Activated naive CD4-positive, alpha-beta T cell treated with anti-CD3 and anti-CD28 coated beads, Interleukin-2, amount 50 U/mL, for 72 hours (primary cell): Measurements from ENCODE around the gene MTG1. TPM values are rescaled to one million over a fixed set of nuclear protein-coding genes. Genes with fewer than 3 reads are reported as not detected.

Source experiments
- ATAC-seq, 2 donors: fragments of 150-1000 bp; cut with Tn5 transposase; 2 replicates each; pipeline ENCODE4 v1.10.0; 2021; ENCODE audit warnings: mild to moderate bottlenecking in 2 of 2, moderate library complexity in 2 of 2
- DNase-seq, 2 donors: peaks; one replicate each; pipeline ENCODE4 v3.0.0; 2021 to 2022; ENCODE audit warnings: low spot score in 2 of 2
- H3K27ac Mint-ChIP-seq, 2 donors: one replicate each; pipeline ENCODE4 v1.8.0; 2022; ENCODE audit warnings: mild to moderate bottlenecking in 2 of 2, mixed read lengths in 2 of 2
- H3K36me3 Mint-ChIP-seq, 2 donors: one replicate each; pipeline ENCODE4 v1.8.0; 2022; ENCODE audit warnings: mixed read lengths in 2 of 2
- H3K9me3 Mint-ChIP-seq, 2 donors: one replicate each; pipeline ENCODE4 v1.8.0; 2022; ENCODE audit warnings: mixed read lengths in 2 of 2
- total RNA-seq, 2 donors: library from RNA; stranded (reverse); gene quantifications; one replicate each; pipeline ENCODE4 v1.2.3, GENCODE V29; 2022

MTG1 gene, protein sequence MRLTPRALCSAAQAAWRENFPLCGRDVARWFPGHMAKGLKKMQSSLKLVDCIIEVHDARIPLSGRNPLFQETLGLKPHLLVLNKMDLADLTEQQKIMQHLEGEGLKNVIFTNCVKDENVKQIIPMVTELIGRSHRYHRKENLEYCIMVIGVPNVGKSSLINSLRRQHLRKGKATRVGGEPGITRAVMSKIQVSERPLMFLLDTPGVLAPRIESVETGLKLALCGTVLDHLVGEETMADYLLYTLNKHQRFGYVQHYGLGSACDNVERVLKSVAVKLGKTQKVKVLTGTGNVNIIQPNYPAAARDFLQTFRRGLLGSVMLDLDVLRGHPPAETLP
- 10 to 100 TPM; 39.8 to 65.0 TPM for total RNA-seq

- H3K36me3 Mint-ChIP-seq, result peaks cover 0 to 19% of the 10 kb centered on the region in 2 donors
- no peaks in the 10 kb centered on the region for H3K9me3 Mint-ChIP-seq
- peak; percentile 86 to 90 for ATAC-seq
- DNase-seq, result peak; percentile 96 to 99
- peak within 1 kb of the TSS; percentile 93 to 95 for H3K27ac Mint-ChIP-seq
Measured at GRCh38 chr10:133394064-133394663, at the start of gene MTG1. Gene MTG1 (plus strand): TSS chr10:133394157. CDS start chr10:133394221, 64 bp downstream.

GRCh38 chr10:133344236-133344635 lies 49.7 kb upstream of the MTG1 start:
- Mint-ChIP-seq H3K36me3 (no peaks in the 10 kb centered on the region), H3K9me3 (no peaks in the 10 kb centered on the region), H3K27ac (no peak overlapping the region)
- DNase-seq (no peak), ATAC-seq (no peak)

DNA sequence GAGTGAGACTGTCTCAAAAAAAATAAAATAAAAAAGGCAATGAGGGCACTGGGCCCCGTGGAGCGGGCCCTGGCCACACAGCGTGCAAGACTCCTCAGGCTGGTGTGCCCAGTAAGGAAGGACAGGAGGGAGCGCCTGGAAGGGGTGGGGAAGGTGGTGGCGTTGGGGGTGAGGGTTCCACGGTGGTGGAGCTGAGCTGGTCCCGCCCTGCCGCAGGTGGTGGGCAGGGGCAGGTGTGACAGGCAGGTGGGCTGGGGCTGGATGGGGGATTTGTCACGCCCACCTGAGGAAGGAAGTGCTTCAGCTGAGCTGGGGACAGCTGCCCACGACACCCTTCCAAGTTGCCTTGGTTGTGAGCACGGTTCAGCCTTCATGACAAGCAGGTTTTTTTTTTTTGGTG lies 47.5 kb upstream of the MTG1 start:
- no peak for ATAC-seq
- Mint-ChIP-seq H3K27ac (no peak overlapping the region), H3K36me3 (no peaks in the 10 kb centered on the region), H3K9me3 (no peaks in the 10 kb centered on the region)
- no peak for DNase-seq

DNA sequence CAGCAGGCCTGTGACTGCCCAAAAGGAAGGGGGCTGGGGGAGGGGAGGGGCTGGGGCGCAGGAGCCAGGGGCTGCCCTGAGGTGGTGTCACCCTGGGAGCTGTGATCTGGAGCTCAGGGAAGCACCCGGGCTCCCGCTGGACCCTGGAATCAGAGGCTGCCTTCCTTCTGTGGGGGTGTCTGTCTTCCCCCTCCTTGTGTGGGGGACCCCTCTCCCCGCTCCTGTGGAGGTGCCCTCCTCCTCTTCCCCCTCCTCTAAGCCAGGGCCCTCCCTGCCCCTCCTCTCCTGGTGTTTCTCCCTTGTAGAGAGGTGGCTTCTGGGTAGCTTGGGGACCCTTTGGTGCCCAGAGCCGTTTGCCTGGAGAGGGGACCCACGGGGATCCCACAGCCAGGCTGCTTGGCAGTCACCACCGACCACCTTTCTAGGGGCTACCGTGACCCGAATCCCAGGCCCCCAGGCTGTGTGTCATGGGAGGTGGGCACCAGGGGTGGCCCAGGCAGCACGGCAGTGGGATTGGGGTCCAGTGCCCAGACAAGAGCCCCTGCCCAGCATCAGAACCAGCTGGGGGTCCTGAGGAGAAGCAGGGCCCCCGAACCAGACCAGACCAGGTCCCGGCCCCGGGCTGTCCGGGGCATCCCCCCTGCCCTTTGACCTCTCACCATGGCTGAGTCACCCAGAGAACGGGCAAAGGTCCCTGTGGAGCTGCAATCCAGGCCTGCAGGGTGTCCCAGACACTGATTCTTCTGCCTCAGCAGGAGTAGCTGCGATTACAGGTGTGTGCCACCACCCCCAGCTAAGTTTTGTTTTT lies 46.0 kb upstream of the MTG1 start:
- no peak for ATAC-seq
- H3K9me3 Mint-ChIP-seq, result no peaks in the 10 kb centered on the region
- no peaks in the 10 kb centered on the region for H3K36me3 Mint-ChIP-seq
- no peak overlapping the region for H3K27ac Mint-ChIP-seq
- DNase-seq, result no peak

- H3K36me3 Mint-ChIP-seq, result no peaks in the 10 kb centered on the region
Measured at GRCh38 chr10:133349160-133349568, 44.8 kb upstream of the MTG1 start.

DNA sequence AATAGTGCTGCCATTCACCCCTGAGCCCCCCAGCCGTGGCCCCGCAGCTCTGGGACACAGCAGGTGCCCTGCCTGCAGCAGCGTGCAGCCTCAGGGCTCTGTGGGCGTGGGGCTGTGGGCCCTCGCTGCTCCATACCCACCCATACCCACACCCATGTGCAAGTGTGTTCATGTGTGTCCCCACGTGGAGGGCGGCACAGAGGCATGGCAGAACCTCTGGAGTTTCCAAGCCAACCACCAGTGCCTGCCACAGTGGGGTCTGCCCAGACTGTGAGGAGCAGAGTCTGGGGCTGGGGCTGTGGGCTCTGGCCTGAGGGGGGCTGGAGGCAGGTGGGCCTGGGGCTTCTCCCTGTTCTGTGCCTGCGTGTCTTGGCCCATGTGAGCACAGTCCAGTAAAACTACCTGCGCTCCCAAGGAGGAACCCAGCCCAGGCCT lies 44.4 kb upstream of the MTG1 start:
- H3K27ac Mint-ChIP-seq, result no peak overlapping the region

More at GRCh38 chr10:133349160-133349568, 44.8 kb upstream of the MTG1 start:
- H3K27ac Mint-ChIP-seq, result no peak overlapping the region
- DNase-seq (no peak), ATAC-seq (no peak)
- H3K9me3 Mint-ChIP-seq, result no peaks in the 10 kb centered on the region

DNA sequence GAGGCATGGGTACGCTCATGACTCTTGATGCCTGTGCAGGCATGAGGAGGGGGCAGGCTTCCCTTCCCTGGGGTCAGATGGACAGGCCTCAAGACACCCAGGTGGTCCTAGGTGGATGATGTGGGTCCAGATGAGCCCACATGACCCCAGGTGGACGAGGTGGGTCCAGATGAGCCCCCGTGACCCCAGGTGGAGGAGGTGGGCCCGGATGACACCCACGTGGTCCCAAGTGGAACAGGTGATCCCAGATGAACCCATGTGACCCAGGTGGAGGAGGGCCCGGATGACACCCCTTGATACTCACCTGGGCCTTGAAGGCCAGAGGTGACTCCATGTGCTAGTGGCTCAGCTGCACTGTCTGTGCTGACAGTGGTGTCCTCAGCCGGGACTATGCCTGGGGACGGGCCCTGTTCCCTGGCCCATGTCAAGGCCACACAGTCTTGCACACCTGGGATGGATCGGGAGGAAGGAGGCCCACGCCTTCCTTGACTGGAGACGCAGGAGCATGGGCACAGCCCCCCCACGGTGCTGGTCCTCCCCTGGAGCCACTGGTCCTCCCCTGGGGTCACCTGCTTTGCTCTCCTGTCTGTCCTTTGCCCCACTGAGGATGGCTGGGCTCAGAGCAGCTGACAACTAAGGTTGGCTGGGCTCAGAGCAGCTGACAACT lies 43.5 kb upstream of the MTG1 start:
- DNase-seq (no peak), ATAC-seq (no peak)
- H3K27ac Mint-ChIP-seq, result no peak overlapping the region
- H3K36me3 Mint-ChIP-seq, result no peaks in the 10 kb centered on the region
- H3K9me3 Mint-ChIP-seq, result no peaks in the 10 kb centered on the region

More for the DNA sequence above, 44.4 kb upstream of the MTG1 start:
- ATAC-seq, result no peak
- Mint-ChIP-seq H3K9me3 (no peaks in the 10 kb centered on the region), H3K36me3 (no peaks in the 10 kb centered on the region)
- DNase-seq, result no peak

GRCh38 chr10:133350950-133351329 lies 43.0 kb upstream of the MTG1 start:
- H3K27ac Mint-ChIP-seq, result no peak overlapping the region

DNA sequence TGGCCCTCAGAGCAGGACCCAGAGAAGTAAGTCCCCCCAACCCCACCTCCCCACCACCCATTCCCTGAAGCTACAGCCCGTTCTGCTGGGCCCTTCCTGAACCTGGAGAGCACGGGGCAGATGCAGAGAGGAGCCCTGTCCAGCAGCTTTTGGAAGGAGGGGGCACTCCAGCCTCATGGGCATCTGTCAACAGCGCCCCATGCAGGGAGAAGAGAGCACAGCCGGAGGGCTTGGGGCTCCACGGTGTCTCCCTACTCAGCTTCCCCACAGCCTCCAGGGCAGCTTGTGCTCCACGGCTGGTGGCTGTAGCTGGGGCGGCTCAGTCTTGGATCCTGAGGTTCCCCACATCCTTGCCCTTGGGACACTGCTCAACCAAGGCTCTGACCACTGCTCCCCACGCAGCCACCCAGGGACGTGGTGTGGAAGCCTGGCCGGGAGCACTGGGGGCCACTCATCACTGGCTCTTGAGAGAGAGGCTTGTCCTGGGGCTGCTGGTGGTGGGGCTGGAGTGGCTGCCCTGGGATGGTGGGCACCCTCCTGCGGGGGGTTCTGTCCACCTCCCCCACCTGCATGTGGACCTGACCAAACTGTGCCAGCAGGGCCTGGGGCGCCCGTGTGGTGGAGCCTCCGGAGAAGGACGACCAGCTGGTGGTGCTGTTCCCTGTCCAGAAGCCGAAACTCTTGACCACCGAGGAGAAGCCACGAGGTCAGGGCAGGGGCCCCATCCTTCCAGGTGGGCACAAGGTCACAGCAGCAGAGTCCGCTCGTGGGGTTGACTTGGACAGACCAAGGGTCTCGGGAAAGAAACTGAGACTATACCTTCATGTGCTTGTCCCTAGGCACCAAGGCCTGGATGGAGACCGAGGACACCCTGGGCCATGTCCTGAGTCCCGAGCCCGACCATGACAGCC lies 42.3 kb upstream of the MTG1 start:
- DNase-seq (no peak), ATAC-seq (no peak)
- Mint-ChIP-seq H3K36me3 (no peaks in the 10 kb centered on the region), H3K27ac (no peak overlapping the region), H3K9me3 (no peaks in the 10 kb centered on the region)

More at GRCh38 chr10:133350950-133351329, 43.0 kb upstream of the MTG1 start:
- DNase-seq (no peak), ATAC-seq (no peak)
- H3K36me3 Mint-ChIP-seq, result no peaks in the 10 kb centered on the region
- no peaks in the 10 kb centered on the region for H3K9me3 Mint-ChIP-seq

- no peak overlapping the region for H3K27ac Mint-ChIP-seq
Measured at GRCh38 chr10:133353202-133353959, 40.6 kb upstream of the MTG1 start.

GRCh38 chr10:133353988-133354605 lies 39.9 kb upstream of the MTG1 start:
- Mint-ChIP-seq H3K27ac (no peak overlapping the region), H3K36me3 (no peaks in the 10 kb centered on the region), H3K9me3 (no peaks in the 10 kb centered on the region)
- no peak for DNase-seq
- no peak for ATAC-seq

More at GRCh38 chr10:133353202-133353959, 40.6 kb upstream of the MTG1 start:
- Mint-ChIP-seq H3K9me3 (no peaks in the 10 kb centered on the region), H3K36me3 (no peaks in the 10 kb centered on the region)
- ATAC-seq (no peak), DNase-seq (no peak)

GRCh38 chr10:133354672-133355240 lies 39.2 kb upstream of the MTG1 start:
- Mint-ChIP-seq H3K27ac (no peak overlapping the region), H3K9me3 (no peaks in the 10 kb centered on the region), H3K36me3 (no peaks in the 10 kb centered on the region)
- DNase-seq (no peak), ATAC-seq (no peak)

GRCh38 chr10:133355266-133355665 lies 38.7 kb upstream of the MTG1 start:
- ATAC-seq, result no peak
- no peak overlapping the region for H3K27ac Mint-ChIP-seq
- DNase-seq, result no peak

DNA sequence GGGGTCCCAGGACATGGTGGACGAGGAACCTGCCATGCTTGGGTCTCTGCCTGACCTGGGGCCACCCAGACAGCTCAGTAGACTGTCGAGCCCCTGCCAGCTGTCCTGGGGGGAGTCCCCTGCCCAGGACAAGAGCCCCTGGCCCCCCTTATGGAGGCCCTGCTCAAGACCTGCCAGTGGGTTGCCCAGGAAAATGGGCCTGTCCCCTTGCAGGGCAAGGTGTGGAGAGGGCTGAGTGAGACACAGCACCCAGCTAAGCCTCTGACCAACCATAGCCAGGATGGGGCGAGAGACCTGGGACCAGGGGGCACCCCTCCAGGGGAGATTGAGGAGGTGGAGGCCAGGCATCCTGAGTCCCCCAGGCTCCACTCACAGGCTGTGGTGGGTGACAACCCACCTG lies 38.0 kb upstream of the MTG1 start:
- Mint-ChIP-seq H3K27ac (peak overlapping the region in 1 of 2 donors; percentile 68), H3K36me3 (no peaks in the 10 kb centered on the region), H3K9me3 (no peaks in the 10 kb centered on the region)
- DNase-seq, result no peak
- no peak for ATAC-seq

More at GRCh38 chr10:133355266-133355665, 38.7 kb upstream of the MTG1 start:
- Mint-ChIP-seq H3K36me3 (no peaks in the 10 kb centered on the region), H3K9me3 (no peaks in the 10 kb centered on the region)
